ENCODE data around the gene TUG1. TPM values are rescaled to one million over a fixed set of nuclear protein-coding genes. Genes with fewer than 3 reads are reported as not detected.

The TUG1 gene
- total RNA-seq, 1 experiment from 2014 or later = 69.8 TPM

GRCh38 chr22:30925667-30926066 is 43.4 kb upstream of the TUG1 start:
- Histone ChIP-seq H3K27ac (ENCODE audit: low read length) (no peak overlapping the region), H3K9me3 (ENCODE audit: control insufficient read depth, insufficient read depth, low read depth, low read length) (no peaks in the 10 kb centered on the region), H3K4me3 (ENCODE audit: low read depth in 2 of 2, low read length in 2 of 2) (no peak overlapping the region), H3K4me1 (ENCODE audit: control insufficient read depth, insufficient read depth, low read length) (no peaks in the 10 kb centered on the region), H3K27me3 (ENCODE audit: control insufficient read depth, insufficient read depth, low read length) (no peaks in the 10 kb centered on the region), H3K36me3 (ENCODE audit: control insufficient read depth, insufficient read depth, low read length) (peaks cover 9% of the 10 kb centered on the region)
- POLR2A ChIA-PET = interaction anchor here (0.6 kb wide), 1 partner anchor 179 kb away, joined by 9 read pairs; no protein-coding TSS in a partner anchor
- no TSS peak for BruUV-seq (replicated peaks)
- ATAC-seq (no peak), DNase-seq (ENCODE audit: low read depth, low spot score) (no peak)
- in situ Hi-C loops (cut with HindIII; ENCODE audit: low pct_unique_long_range_greater_than_20kb, low sequenced_read_pairs) (no loop called here), intact Hi-C loops (cut with micrococcal nuclease; ENCODE audit: unreplicated experiment) (no loop called here)
- TF ChIP-seq SIN3A (IDR thresholded peaks at IDR 0.05; ENCODE audit: borderline replicate concordance, insufficient read depth, low read depth, low read length) = no peak
- no peak for TF ChIP-seq POLR2AphosphoS5 (IDR thresholded peaks at IDR 0.05; ENCODE audit: low read depth, low read length)
- TF ChIP-seq CTCF (IDR thresholded peaks at IDR 0.05) = no peak
- TF ChIP-seq TCF7L2 (IDR thresholded peaks at IDR 0.05; ENCODE audit: low read depth, low read length) = no peak
- no peak for TF ChIP-seq REST (IDR thresholded peaks at IDR 0.05; ENCODE audit: insufficient read depth in 1 of 2, low read depth in 2 of 2, low read length in 1 of 2)
- CTCF ChIA-PET = no interaction called here

- no peak for DNase-seq (ENCODE audit: low read depth, low spot score)
- POLR2A ChIA-PET = no interaction called here
- TF ChIP-seq REST (IDR thresholded peaks at IDR 0.05; ENCODE audit: insufficient read depth in 1 of 2, low read depth in 2 of 2, low read length in 1 of 2) (no peak), POLR2AphosphoS5 (IDR thresholded peaks at IDR 0.05; ENCODE audit: low read depth, low read length) (no peak), SIN3A (IDR thresholded peaks at IDR 0.05; ENCODE audit: borderline replicate concordance, insufficient read depth, low read depth, low read length) (no peak), TCF7L2 (IDR thresholded peaks at IDR 0.05; ENCODE audit: low read depth, low read length) (no peak), CTCF (IDR thresholded peaks at IDR 0.05) (no peak)
Measured at GRCh38 chr22:30926706-30927105, 42.4 kb upstream of the TUG1 start.

More at GRCh38 chr22:30926706-30927105, 42.4 kb upstream of the TUG1 start:
- H3K27ac ChIP-seq (ENCODE audit: low read length) = no peak overlapping the region
- no peak for ATAC-seq
- intact Hi-C loops (cut with micrococcal nuclease; ENCODE audit: unreplicated experiment) (no loop called here), in situ Hi-C loops (cut with HindIII; ENCODE audit: low pct_unique_long_range_greater_than_20kb, low sequenced_read_pairs) (no loop called here)
- no peaks in the 10 kb centered on the region for H3K9me3 ChIP-seq (ENCODE audit: control insufficient read depth, insufficient read depth, low read depth, low read length)
- CTCF ChIA-PET = no interaction called here
- peaks cover 9% of the 10 kb centered on the region for H3K36me3 ChIP-seq (ENCODE audit: control insufficient read depth, insufficient read depth, low read length)
- H3K27me3 ChIP-seq (ENCODE audit: control insufficient read depth, insufficient read depth, low read length) = no peaks in the 10 kb centered on the region
- H3K4me3 ChIP-seq (ENCODE audit: low read depth in 2 of 2, low read length in 2 of 2) = no peak overlapping the region
- BruUV-seq (replicated peaks) = no TSS peak
- H3K4me1 ChIP-seq (ENCODE audit: control insufficient read depth, insufficient read depth, low read length) = no peaks in the 10 kb centered on the region

Data from Panc1 (cell line).